Measurements from ENCODE around the gene P4HA1. TPM values are rescaled to one million over a fixed set of nuclear protein-coding genes. Genes with fewer than 3 reads are reported as not detected.
"Not testable (repeated sequence)": the region's sequence is repeated elsewhere in the genome, so short reads cannot be mapped to it uniquely, and the experiment has no call there.

Gene P4HA1
- total and polyA plus RNA-seq, 9 of the 15 experiments (the other 6 are each of a cell fraction or from before 2014, with no cell fraction given): 20.2 to 177 (median 28.6) TPM

DNA sequence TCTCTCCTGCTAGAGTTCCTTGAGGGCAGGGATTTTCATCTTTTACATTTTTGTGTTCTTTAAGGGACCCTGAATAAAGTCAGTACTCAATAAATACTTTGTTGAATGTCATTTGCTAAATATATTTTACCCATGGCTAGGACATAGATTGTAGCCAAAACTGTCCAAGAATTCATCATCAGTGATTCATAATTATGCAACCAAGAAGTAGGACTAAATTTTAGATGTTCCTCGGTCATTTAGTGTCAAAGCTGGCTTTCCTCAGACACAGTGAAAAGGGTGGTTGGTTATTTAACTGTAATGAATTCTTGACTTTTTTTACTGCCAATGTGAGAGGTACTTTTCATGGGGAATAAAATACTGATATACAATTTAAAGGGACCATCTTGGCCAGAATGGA is 16.9 kb upstream of the P4HA1 start (continued):
- TF ChIP-seq, protein P1, sequence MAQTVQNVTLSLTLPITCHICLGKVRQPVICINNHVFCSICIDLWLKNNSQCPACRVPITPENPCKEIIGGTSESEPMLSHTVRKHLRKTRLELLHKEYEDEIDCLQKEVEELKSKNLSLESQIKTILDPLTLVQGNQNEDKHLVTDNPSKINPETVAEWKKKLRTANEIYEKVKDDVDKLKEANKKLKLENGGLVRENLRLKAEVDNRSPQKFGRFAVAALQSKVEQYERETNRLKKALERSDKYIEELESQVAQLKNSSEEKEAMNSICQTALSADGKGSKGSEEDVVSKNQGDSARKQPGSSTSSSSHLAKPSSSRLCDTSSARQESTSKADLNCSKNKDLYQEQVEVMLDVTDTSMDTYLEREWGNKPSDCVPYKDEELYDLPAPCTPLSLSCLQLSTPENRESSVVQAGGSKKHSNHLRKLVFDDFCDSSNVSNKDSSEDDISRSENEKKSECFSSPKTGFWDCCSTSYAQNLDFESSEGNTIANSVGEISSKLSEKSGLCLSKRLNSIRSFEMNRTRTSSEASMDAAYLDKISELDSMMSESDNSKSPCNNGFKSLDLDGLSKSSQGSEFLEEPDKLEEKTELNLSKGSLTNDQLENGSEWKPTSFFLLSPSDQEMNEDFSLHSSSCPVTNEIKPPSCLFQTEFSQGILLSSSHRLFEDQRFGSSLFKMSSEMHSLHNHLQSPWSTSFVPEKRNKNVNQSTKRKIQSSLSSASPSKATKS (CRISPR knock-in tag; IDR thresholded peaks at IDR 0.05): no peak
- TF ChIP-seq, protein P2, sequence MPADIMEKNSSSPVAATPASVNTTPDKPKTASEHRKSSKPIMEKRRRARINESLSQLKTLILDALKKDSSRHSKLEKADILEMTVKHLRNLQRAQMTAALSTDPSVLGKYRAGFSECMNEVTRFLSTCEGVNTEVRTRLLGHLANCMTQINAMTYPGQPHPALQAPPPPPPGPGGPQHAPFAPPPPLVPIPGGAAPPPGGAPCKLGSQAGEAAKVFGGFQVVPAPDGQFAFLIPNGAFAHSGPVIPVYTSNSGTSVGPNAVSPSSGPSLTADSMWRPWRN (IDR thresholded peaks at IDR 0.05; ENCODE audit: low read depth): no peak
- no peak for TF ChIP-seq ZBTB17 (CRISPR knock-in tag; IDR thresholded peaks at IDR 0.05)

DNA sequence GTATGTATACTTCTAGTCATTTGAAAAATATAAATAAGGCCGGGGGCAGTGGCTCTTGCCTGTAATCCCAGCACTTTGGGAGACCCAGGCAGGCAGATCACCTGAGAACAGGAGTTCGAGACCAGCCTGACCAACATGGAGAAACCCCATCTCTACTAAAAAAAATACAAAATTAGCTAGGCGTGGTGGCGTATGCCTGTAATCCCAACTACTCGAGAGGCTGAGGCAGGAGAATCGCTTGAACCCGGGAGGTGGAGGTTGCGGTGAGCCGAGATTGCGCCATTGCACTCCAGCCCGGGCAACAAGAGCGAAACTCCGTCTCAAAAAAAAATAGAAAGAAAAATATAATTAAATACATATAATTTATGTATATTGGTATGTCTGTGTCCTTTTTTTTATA is 15.4 kb upstream of the P4HA1 start:
- FAIRE-seq; H3K4me2 ChIP-seq (ENCODE audit: insufficient read depth, low read length); ATAC-seq; H3K4me3 ChIP-seq; CTCF ChIA-PET (ENCODE audit: low intra/inter-chr PET ratio); H3K4me1 ChIP-seq (replicated peaks in 1 of 2; ENCODE audit: control insufficient read depth in 2 of 2, insufficient read depth in 2 of 2, low read length in 2 of 2); H3K79me2 ChIP-seq (ENCODE audit: control insufficient read depth, insufficient read depth, low read length); DNase-seq (ENCODE audit: extremely low read depth in 1 of 4, low spot score in 3 of 4); H3K27me3 ChIP-seq (ENCODE audit: control insufficient read depth in 2 of 2, insufficient read depth in 2 of 2, low read length in 2 of 2); H4K20me1 ChIP-seq (replicated peaks; ENCODE audit: control insufficient read depth, insufficient read depth, low read length); in situ Hi-C loops (cut with MboI); H3K9me3 ChIP-seq (replicated peaks; ENCODE audit: control insufficient read depth, insufficient read depth, low read depth, low read length); BruUV-seq (replicated peaks); H3K9me1 ChIP-seq (ENCODE audit: control insufficient read depth, insufficient read depth, low read length): not testable (repeated sequence)
- TF ChIP-seq CEBPB (tag; IDR thresholded peaks at IDR 0.05): peak; percentile 51; the same call in 1 of the 2 replicates
- 0 out of 2 replicates have a peak, but pooled peaks have one; percentile 65 for TF ChIP-seq THRAP3 (IDR thresholded peaks at IDR 0.05; ENCODE audit: borderline replicate concordance)
- TF ChIP-seq, protein P3, sequence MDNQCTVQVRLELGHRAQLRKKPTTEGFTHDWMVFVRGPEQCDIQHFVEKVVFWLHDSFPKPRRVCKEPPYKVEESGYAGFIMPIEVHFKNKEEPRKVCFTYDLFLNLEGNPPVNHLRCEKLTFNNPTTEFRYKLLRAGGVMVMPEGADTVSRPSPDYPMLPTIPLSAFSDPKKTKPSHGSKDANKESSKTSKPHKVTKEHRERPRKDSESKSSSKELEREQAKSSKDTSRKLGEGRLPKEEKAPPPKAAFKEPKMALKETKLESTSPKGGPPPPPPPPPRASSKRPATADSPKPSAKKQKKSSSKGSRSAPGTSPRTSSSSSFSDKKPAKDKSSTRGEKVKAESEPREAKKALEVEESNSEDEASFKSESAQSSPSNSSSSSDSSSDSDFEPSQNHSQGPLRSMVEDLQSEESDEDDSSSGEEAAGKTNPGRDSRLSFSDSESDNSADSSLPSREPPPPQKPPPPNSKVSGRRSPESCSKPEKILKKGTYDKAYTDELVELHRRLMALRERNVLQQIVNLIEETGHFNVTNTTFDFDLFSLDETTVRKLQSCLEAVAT (IDR thresholded peaks at IDR 0.05): peak in 1 of 2 experiments; percentile 82; a peak in 2 of 4 replicates
- Histone ChIP-seq H3K27ac (ENCODE audit: extremely low read depth, low read depth, low read length) (peak overlapping the region; percentile 89; the same call in 2 of the 3 replicates), H2AFZ (ENCODE audit: low read depth, low read length) (peak overlapping the region; percentile 91; the same call in 1 of the 2 replicates), H3K9ac (ENCODE audit: insufficient read depth in 1 of 2, low read depth in 2 of 2, low read length in 2 of 2) (peak overlapping the region in 1 of 2 experiments; percentile 91; a peak in 2 of 4 replicates), H3K36me3 (ENCODE audit: control insufficient read depth, insufficient read depth, low read length) (peaks cover 17% of the 10 kb centered on the region; the same call in 1 of the 3 replicates)
- intact Hi-C loops (cut with micrococcal nuclease): loop anchor here (5.0 kb wide), 1 partner anchor 55 kb away; the partner anchor contains the start of genes ECD and FAM149B1
- 87% methylated on average over 13 of the region's 13 CpGs for WGBS (ENCODE audit: insufficient coverage, low coverage, missing lambda C conversion rate)
- POLR2A ChIA-PET: interaction anchor here (1.4 to 8.1 kb wide), 4 partner anchors 12 to 51 kb away, joined by 4 to 112 read pairs (median 9); partner anchors contain the start of gene P4HA1
